IMR-90 (cell line): ENCODE data around the gene CREB3L1. TPM values are rescaled to one million over a fixed set of nuclear protein-coding genes. Genes with fewer than 3 reads are reported as not detected.

ENCODE experiments used
- ATAC-seq: fragments of 200-7000 bp; cut with Tn5 transposase; 2 replicates; pipeline ENCODE4 v1.9.1; 2020; ENCODE audit warnings: low read depth, mild to moderate bottlenecking, moderate library complexity
- BruUV-seq: library from RNA; stranded (reverse); fragments of 400-500 nt; replicated peaks from 2 replicates; lab custom pipeline; 2021; lab: Mats Ljungman, UMichigan
- CTCF ChIA-PET: fragments of 300-600 bp; formaldehyde crosslinking; extraction: SDS; loops from one replicate; lab custom pipeline; 2021; ENCODE audit warnings: antibody characterized with exemption; lab: Yijun Ruan, JAX
- POLR2A ChIA-PET: fragments of 300-600 bp; sonication (Branson Sonifier 250); formaldehyde crosslinking; loops from one replicate; lab custom pipeline; 2022; ENCODE audit warnings: antibody characterized with exemption; ENCODE audit not compliant: unreplicated experiment; lab: Charles Lee
- DNase-seq: peaks from one replicate; pipeline ENCODE4 v3.0.0; 2013
- H2AFZ ChIP-seq: replicated peaks from 2 replicates; pipeline ENCODE3; 2013; ENCODE audit warnings: low read length, mild to moderate bottlenecking; ENCODE audit not compliant: poor library complexity
- H2AK5ac ChIP-seq: 2 replicates; pipeline ENCODE4 v1.6.1; 2013; ENCODE audit warnings: low read depth, low read length, inconsistent platforms
- H2AK9ac ChIP-seq: replicated peaks from 2 replicates; pipeline ENCODE3; 2013; ENCODE audit warnings: mild to moderate bottlenecking, low read depth, low read length, moderate library complexity; ENCODE audit not compliant: poor library complexity
- H2BK120ac ChIP-seq: 2 replicates; pipeline ENCODE4 v1.6.1; 2013; ENCODE audit warnings: low read depth, low read length, inconsistent platforms
- H2BK15ac ChIP-seq: 3 replicates; pipeline ENCODE4 v1.6.1; 2013; ENCODE audit warnings: low read depth, low read length, inconsistent platforms
- H2BK20ac ChIP-seq: 2 replicates; pipeline ENCODE4 v1.6.1; 2013; ENCODE audit warnings: low read depth, mild to moderate bottlenecking, inconsistent platforms, low read length, moderate library complexity
- H2BK5ac ChIP-seq: 2 replicates; pipeline ENCODE4 v1.6.1; 2013; ENCODE audit warnings: mild to moderate bottlenecking, low read depth, low read length, inconsistent platforms; ENCODE audit not compliant: poor library complexity, severe bottlenecking
- H3K14ac ChIP-seq: replicated peaks from 2 replicates; pipeline ENCODE4 v1.6.1; 2013; ENCODE audit warnings: low read depth, low read length, inconsistent platforms
- H3K18ac ChIP-seq: 2 replicates; pipeline ENCODE4 v1.6.1; 2013; ENCODE audit warnings: low read depth, low read length, control low read depth
- H3K23ac ChIP-seq: 2 replicates; pipeline ENCODE4 v1.6.1; 2013; ENCODE audit warnings: low read depth, low read length, inconsistent platforms
- H3K27ac ChIP-seq: 2 replicates; pipeline ENCODE4 v1.5.1; 2013; ENCODE audit warnings: mild to moderate bottlenecking, control low read depth, low read length; ENCODE audit not compliant: insufficient read depth
- H3K27me3 ChIP-seq: 2 replicates; pipeline ENCODE4 v1.6.1; 2013; ENCODE audit warnings: low read length; ENCODE audit not compliant: control insufficient read depth, insufficient read depth
- H3K36me3 ChIP-seq: 2 replicates; pipeline ENCODE4 v1.6.1; 2013; ENCODE audit warnings: low read length, mixed read lengths; ENCODE audit not compliant: control insufficient read depth, insufficient read depth
- H3K4ac ChIP-seq: 2 replicates; pipeline ENCODE4 v1.6.1; 2013; ENCODE audit warnings: low read depth, low read length, inconsistent platforms
- H3K4me1 ChIP-seq: 2 replicates; pipeline ENCODE4 v1.6.1; 2013; ENCODE audit warnings: low read length, mixed read lengths; ENCODE audit not compliant: control insufficient read depth, insufficient read depth
- H3K4me2 ChIP-seq: 2 replicates; pipeline ENCODE4 v1.6.1; 2013; ENCODE audit warnings: low read depth, mild to moderate bottlenecking, control low read depth, low read length, moderate library complexity
- H3K4me3 ChIP-seq: 2 replicates; pipeline ENCODE4 v1.5.1; 2013; ENCODE audit warnings: low read depth, mild to moderate bottlenecking, control low read depth, low read length, moderate library complexity; ENCODE audit not compliant: insufficient read depth
- H3K56ac ChIP-seq: 2 replicates; pipeline ENCODE4 v1.6.1; 2013; ENCODE audit warnings: low read length, inconsistent platforms; ENCODE audit not compliant: insufficient read depth; ENCODE audit errors: extremely low read depth
- H3K79me1 ChIP-seq, 2 experiments: 2 replicates each; pipeline ENCODE4 v1.6.1; 2013; ENCODE audit warnings: low read length in 2 of 2, inconsistent platforms in 1 of 2, low read depth in 1 of 2
- H3K9ac ChIP-seq: 2 replicates; pipeline ENCODE4 v1.6.1; 2013; ENCODE audit warnings: low read depth, low read length, control low read depth
- H3K9me1 ChIP-seq: 2 replicates; pipeline ENCODE4 v1.6.1; 2013; ENCODE audit warnings: low read length, inconsistent platforms; ENCODE audit not compliant: insufficient read depth
- H3K9me3 ChIP-seq: 2 replicates; pipeline ENCODE4 v1.6.1; 2013; ENCODE audit warnings: low read length; ENCODE audit not compliant: control insufficient read depth, insufficient read depth
- H4K20me1 ChIP-seq: 2 replicates; pipeline ENCODE4 v1.6.1; 2013; ENCODE audit warnings: low read length, inconsistent platforms; ENCODE audit not compliant: insufficient read depth
- H4K5ac ChIP-seq: 2 replicates; pipeline ENCODE4 v1.6.1; 2013; ENCODE audit warnings: mild to moderate bottlenecking, low read depth, low read length, control low read depth
- H4K8ac ChIP-seq, 2 experiments: 2 replicates each; pipeline ENCODE4 v1.6.1; 2013; ENCODE audit warnings: low read depth in 2 of 2, low read length in 2 of 2, control low read depth in 1 of 2, inconsistent platforms in 1 of 2
- H4K91ac ChIP-seq: 2 replicates; pipeline ENCODE4 v1.6.1; 2013; ENCODE audit warnings: low read depth, low read length, inconsistent platforms; ENCODE audit not compliant: insufficient read depth
- CHD1 ChIP-seq: IDR thresholded peaks from 2 replicates; pipeline ENCODE4 v1.6.1; 2012; ENCODE audit warnings: low read depth, low read length, improper control_type of control experiment
- FOS ChIP-seq: fragments of 150-350 bp; IDR thresholded peaks from 2 replicates; pipeline ENCODE4 v1.6.1; 2016; ENCODE audit warnings: low read depth, low read length
- MAFK ChIP-seq: IDR thresholded peaks from 2 replicates; pipeline ENCODE4 v1.6.1; 2012; ENCODE audit warnings: low read depth, low read length, improper control_type of control experiment
- MXI1 ChIP-seq: IDR thresholded peaks from 2 replicates; pipeline ENCODE4 v1.6.1; 2012; ENCODE audit warnings: low read depth, mild to moderate bottlenecking, low read length, moderate library complexity, borderline replicate concordance
- POLR2A ChIP-seq: IDR thresholded peaks from 2 replicates; pipeline ENCODE4 v1.6.1; 2012; ENCODE audit warnings: mild to moderate bottlenecking, low read depth, low read length
- RAD21 ChIP-seq: IDR thresholded peaks from 2 replicates; pipeline ENCODE4 v1.6.1; 2012; ENCODE audit warnings: low read length, improper control_type of control experiment
- RCOR1 ChIP-seq: IDR thresholded peaks from 2 replicates; pipeline ENCODE4 v1.6.1; 2012; ENCODE audit warnings: mild to moderate bottlenecking, low read length, improper control_type of control experiment; ENCODE audit not compliant: insufficient replicate concordance
- SMC3 ChIP-seq: fragments of 150-350 bp; IDR thresholded peaks from 2 replicates; pipeline ENCODE4 v1.6.1; 2016; ENCODE audit warnings: low read depth, mild to moderate bottlenecking, antibody characterized with exemption, low read length, moderate library complexity
- WGBS, 2 experiments: methylation state at CpG; one replicate each; pipeline versions ENCODE4 v1.1.5 to v1.1.7; 2013; ENCODE audit warnings: missing lambda C conversion rate in 2 of 2; ENCODE audit not compliant: insufficient read length in 1 of 2; ENCODE audit errors: extremely low coverage in 2 of 2; 5-methylcytosine and 5-hydroxymethylcytosine counted together
- dilution Hi-C: fragments of 300-500 bp; cut with HindIII; formaldehyde crosslinking; loops from one replicate; pipeline ENCODE4 v1.14.3; 2018; ENCODE audit warnings: low sequenced_read_pairs; ENCODE audit not compliant: unreplicated experiment
- in situ Hi-C: fragments of 300-500 bp; cut with MboI; formaldehyde crosslinking; loops from 3 replicates; pipeline ENCODE4 v1.14.3; 2019; ENCODE audit warnings: low sequenced_read_pairs, inconsistent platforms, mixed read lengths
- intact Hi-C: fragments of 100-400 bp; cut with micrococcal nuclease; formaldehyde crosslinking; loops from 2 replicates; pipeline ENCODE4 v1.10.0; 2022
- polyA plus RNA-seq, 3 experiments: library from polyadenylated mRNA; depleted of rRNA; stranded (reverse); fragments of >200 nt; gene quantifications; 2 replicates each; pipeline ENCODE4 v1.2.3, GENCODE V29; 2012; ENCODE audit warnings: low replicate concordance in 1 of 3
- total RNA-seq: library from RNA; depleted of rRNA; stranded (reverse); fragments of >200 nt; gene quantifications from 2 replicates; pipeline ENCODE4 v1.2.3, GENCODE V29; 2012
- TF ChIP-seq, protein P1 (sequence below): fragments of 150-350 bp; IDR thresholded peaks from 2 replicates; pipeline ENCODE4 v1.6.1; 2016; ENCODE audit warnings: low read depth, mild to moderate bottlenecking, low read length, moderate library complexity, borderline replicate concordance

The CREB3L1 gene
- total and polyA plus RNA-seq, 2 of the 4 experiments (the other 2 are of a cell fraction): 8.1 to 82.3 TPM

DNA sequence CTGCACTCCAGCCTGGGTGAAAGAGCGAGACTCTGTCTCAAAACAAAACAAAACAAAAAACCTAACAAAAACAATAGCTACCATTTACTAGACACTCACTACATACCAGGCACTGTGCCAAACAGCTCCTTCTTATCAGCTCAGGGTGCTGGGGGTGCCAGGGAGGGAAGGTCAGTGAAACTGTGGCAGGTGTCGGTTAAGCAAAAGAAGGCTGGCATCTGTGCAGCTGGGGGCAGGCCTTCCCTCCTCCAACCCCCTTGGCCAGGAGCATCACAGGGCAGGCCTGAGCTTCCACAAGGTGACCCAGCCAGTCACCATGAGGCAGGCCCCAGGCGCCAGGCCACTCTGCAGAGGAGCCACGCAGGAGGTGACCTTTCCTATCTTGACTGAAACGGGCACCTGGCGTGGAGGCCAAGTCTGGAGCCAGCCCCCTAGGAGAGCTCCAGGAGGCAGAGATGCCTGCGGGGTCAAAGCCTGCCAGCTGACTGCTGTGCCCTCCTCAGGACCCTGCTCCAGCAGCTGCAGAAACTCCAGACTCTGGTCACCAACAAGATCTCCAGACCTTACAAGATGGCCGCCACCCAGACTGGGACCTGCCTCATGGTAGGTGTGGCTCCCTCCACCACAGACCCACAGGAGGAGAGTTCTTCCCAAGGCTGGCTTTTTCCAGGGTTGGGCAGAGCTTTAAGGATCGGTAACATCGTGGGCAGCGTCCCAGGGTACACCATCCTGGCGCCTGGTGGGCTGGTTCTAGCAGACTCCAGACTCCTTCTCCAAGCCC lies 38.5 kb downstream of the CREB3L1 start (continued):
- no peak for TF ChIP-seq CHD1

DNA sequence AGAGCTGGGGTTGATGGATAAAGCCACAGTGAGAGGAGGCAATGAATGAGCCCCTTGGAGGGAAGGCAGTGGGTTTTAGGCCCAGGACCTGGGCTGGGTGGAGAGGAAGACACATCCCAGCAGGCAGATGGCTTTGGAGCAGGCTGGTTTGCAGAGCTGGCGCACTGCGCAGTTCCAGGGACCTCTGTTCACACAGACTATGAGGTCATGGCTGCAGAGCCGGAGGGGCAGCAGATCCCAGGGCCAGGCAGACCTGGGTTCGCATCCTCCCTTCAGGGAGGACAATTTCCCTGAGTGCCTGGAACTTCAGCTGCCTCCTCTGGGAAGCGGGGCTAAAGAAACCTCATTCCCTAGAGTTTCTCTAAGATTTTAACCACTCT lies 41.6 kb downstream of the CREB3L1 start:
- Histone ChIP-seq H3K27ac (no peak overlapping the region), H3K18ac (no peak overlapping the region), H3K27me3 (no peaks in the 10 kb centered on the region), H2AFZ (no peak overlapping the region), H3K4me3 (no peak overlapping the region), H3K4me1 (no peaks in the 10 kb centered on the region), H3K9ac (no peak overlapping the region), H3K14ac (no peak overlapping the region), H2BK15ac (no peak overlapping the region), H2BK20ac (no peak overlapping the region), H3K23ac (no peak overlapping the region), H2BK120ac (no peak overlapping the region), H3K4ac (no peak overlapping the region), H4K8ac (no peak overlapping the region), H4K91ac (no peak overlapping the region), H3K36me3 (peaks cover 81% of the 10 kb centered on the region), H3K4me2 (no peak overlapping the region), H2AK5ac (no peak overlapping the region), H3K9me1 (peaks cover 6% of the 10 kb centered on the region; the same call in 1 of the 2 replicates), H2BK5ac (no peak overlapping the region), H3K9me3 (no peaks in the 10 kb centered on the region), H4K5ac (no peak overlapping the region), H3K56ac (no peak overlapping the region), H3K79me1 (peaks cover 15 to 50% of the 10 kb centered on the region in 2 experiments), H2AK9ac (no peak overlapping the region), H4K20me1 (peaks cover 36% of the 10 kb centered on the region)
- 92% methylated on average over 4 of the region's 5 CpGs; no CpG with 5 or more reads in 1 of the 2 experiments for WGBS, 2 experiments
- POLR2A ChIA-PET: no interaction called here
- ATAC-seq (no peak), DNase-seq (no peak)
- no peak for TF ChIP-seq SMC3
- TF ChIP-seq MXI1: no peak
- TF ChIP-seq POLR2A: no peak
- TF ChIP-seq RAD21: no peak
- TF ChIP-seq, protein P1, sequence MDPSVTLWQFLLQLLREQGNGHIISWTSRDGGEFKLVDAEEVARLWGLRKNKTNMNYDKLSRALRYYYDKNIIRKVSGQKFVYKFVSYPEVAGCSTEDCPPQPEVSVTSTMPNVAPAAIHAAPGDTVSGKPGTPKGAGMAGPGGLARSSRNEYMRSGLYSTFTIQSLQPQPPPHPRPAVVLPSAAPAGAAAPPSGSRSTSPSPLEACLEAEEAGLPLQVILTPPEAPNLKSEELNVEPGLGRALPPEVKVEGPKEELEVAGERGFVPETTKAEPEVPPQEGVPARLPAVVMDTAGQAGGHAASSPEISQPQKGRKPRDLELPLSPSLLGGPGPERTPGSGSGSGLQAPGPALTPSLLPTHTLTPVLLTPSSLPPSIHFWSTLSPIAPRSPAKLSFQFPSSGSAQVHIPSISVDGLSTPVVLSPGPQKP: no peak
- TF ChIP-seq FOS: no peak
- TF ChIP-seq RCOR1: no peak
- no peak for TF ChIP-seq MAFK
- no peak for TF ChIP-seq CHD1
- dilution Hi-C loops (no loop called here), in situ Hi-C loops (loop anchor here (25.0 kb wide), 1 partner anchor 207 kb away; the partner anchor contains the start of gene PHF21A), intact Hi-C loops (no loop called here)
- CTCF ChIA-PET: no interaction called here
- no TSS peak for BruUV-seq
